ENCODE data around the gene PLD4.
A peak's percentile ranks its signal among the peaks of the same experiment; 100 is the strongest.

The PLD4 gene

DNA sequence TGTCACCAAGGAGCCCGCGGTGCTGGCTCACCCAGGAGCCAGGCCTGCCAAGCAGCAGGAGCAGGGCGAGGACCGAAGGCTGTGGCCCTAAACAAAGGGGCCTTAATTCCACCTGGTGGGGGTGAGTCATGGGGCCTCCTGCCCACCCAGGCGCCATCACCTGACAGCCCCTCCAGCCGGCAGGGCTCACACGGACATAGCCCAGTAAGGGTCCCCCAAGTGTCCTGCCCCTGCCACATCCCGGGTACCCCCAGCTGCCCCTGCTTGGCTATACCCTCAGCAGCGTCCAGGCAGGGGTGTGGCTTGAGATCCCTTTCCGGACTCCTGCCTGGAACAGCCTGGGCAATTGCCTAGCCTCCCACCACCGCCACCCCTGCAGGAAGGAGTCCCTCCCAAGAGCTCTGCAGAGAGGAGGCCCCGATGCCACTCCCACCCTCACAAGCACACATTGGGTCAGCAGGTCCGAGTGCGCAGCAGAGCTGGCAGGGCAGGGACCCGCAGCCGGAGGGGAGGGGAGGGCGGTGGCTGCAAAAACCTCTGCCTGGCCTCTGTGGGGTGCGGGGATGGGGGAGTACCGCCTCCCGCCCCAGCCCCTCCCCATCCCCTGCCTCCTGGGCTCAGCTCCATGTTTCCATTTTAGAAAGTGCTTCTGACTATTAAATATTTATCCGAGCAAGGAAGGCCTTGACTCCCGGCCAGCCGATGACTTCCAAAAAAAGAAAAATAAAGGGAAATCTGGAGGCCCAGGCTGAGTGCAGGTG is 48.9 kb downstream of the PLD4 start:
- no peak overlapping the region for H3K9ac ChIP-seq (ENCODE audit: insufficient read length)
- no peak for DNase-seq (ENCODE audit: low read depth, low spot score)
- TF ChIP-seq EZH2 (IDR thresholded peaks at IDR 0.05) (no peak), FOXP2 (optimal IDR thresholded peaks at IDR 0.05; ENCODE audit: control extremely low read depth, extremely low read length, insufficient read depth) (no peak), POLR2AphosphoS5 (IDR thresholded peaks at IDR 0.05; ENCODE audit: borderline replicate concordance, low read depth, low read length) (no peak)
- H3K27ac ChIP-seq: no peak overlapping the region
- no peaks in the 10 kb centered on the region for H3K36me3 ChIP-seq (ENCODE audit: insufficient read depth, low read length)
- no peaks in the 10 kb centered on the region for H3K9me3 ChIP-seq (ENCODE audit: low read depth, low read length)
- no peak overlapping the region for H3K4me3 ChIP-seq

DNA sequence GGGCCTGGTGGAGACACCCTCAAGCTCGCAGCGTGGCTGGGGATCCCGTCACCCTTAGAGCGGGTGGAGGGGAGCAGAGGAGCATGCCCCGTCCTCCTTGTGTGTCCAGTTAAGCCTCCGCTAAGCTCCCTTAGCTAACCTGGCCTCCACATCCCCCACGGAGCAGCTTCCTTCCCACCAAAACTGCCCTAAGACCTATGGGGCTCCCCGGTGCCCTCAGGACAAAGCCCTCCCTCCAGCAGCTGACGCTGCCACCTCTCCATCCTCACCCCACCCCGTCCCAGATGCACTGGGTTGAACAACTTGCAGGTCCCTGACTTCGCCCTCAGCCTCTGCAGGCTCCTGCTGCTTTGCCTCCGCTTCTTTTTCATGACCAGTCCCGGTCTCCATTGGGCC is 49.5 kb downstream of the PLD4 start:
- TF ChIP-seq FOXP2 (optimal IDR thresholded peaks at IDR 0.05; ENCODE audit: control extremely low read depth, extremely low read length, insufficient read depth) (no peak), EZH2 (IDR thresholded peaks at IDR 0.05) (no peak), POLR2AphosphoS5 (IDR thresholded peaks at IDR 0.05; ENCODE audit: borderline replicate concordance, low read depth, low read length) (no peak)
- no peak overlapping the region for H3K4me3 ChIP-seq
- DNase-seq (ENCODE audit: low read depth, low spot score): no peak
- no peaks in the 10 kb centered on the region for H3K9me3 ChIP-seq (ENCODE audit: low read depth, low read length)
- no peak overlapping the region for H3K9ac ChIP-seq (ENCODE audit: insufficient read length)
- H3K36me3 ChIP-seq (ENCODE audit: insufficient read depth, low read length): no peaks in the 10 kb centered on the region
- H3K27ac ChIP-seq: no peak overlapping the region

- H3K9ac ChIP-seq (ENCODE audit: insufficient read length): no peak overlapping the region
- H3K36me3 ChIP-seq (ENCODE audit: insufficient read depth, low read length): no peaks in the 10 kb centered on the region
Measured at GRCh38 chr14:104974665-104975390, 50.1 kb downstream of the PLD4 start.

DNA sequence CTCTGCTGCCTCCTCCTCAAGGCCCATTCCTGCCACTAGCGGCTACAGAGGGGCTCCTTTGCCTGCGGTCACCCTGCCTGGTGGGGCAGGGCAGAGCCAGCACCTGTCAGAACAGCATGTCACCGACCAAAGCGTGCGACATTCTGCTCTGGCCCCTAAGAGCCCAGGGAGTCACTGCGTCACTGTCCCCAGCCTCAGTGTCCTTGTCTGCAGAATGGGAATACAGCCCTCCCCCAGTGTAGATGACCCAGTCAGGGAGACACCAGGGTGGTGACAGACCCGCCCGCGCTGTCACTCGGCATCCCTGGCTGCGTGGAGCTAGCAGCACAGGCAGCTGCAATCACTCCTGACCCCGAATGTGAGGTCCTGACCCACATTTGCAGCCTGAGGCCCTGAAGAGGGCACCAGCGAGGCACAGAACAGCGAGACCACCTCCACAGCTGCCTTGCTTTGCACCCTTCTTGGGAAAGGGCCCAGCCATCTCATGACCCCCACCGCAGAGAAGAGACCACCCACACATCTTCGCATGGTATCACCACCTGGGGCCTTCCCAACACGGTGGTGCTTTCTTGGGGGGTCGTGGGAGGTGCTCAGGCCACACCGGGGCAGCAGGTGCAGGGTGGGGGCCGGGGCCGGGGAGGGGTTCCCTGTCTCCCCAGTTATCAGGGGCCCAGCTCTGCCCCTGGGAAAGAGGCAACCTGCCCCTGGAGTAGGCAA is 51.0 kb downstream of the PLD4 start:
- Histone ChIP-seq H3K9ac (ENCODE audit: insufficient read length) (no peak overlapping the region), H3K4me3 (no peak overlapping the region)
- no peak for DNase-seq (ENCODE audit: low read depth, low spot score)

More at GRCh38 chr14:104974665-104975390, 50.1 kb downstream of the PLD4 start:
- Histone ChIP-seq H3K27ac (no peak overlapping the region), H3K9me3 (ENCODE audit: low read depth, low read length) (no peaks in the 10 kb centered on the region), H3K4me3 (no peak overlapping the region)
- DNase-seq (ENCODE audit: low read depth, low spot score): no peak
- TF ChIP-seq EZH2 (IDR thresholded peaks at IDR 0.05): no peak
- TF ChIP-seq POLR2AphosphoS5 (IDR thresholded peaks at IDR 0.05; ENCODE audit: borderline replicate concordance, low read depth, low read length): no peak
- TF ChIP-seq FOXP2 (optimal IDR thresholded peaks at IDR 0.05; ENCODE audit: control extremely low read depth, extremely low read length, insufficient read depth): no peak

GRCh38 chr14:104976198-104977007 is 51.7 kb downstream of the PLD4 start:
- TF ChIP-seq FOXP2 (optimal IDR thresholded peaks at IDR 0.05; ENCODE audit: control extremely low read depth, extremely low read length, insufficient read depth) (no peak), EZH2 (IDR thresholded peaks at IDR 0.05) (no peak), POLR2AphosphoS5 (IDR thresholded peaks at IDR 0.05; ENCODE audit: borderline replicate concordance, low read depth, low read length) (no peak)
- Histone ChIP-seq H3K36me3 (ENCODE audit: insufficient read depth, low read length) (no peaks in the 10 kb centered on the region), H3K9ac (ENCODE audit: insufficient read length) (no peak overlapping the region), H3K27ac (no peak overlapping the region), H3K4me3 (no peak overlapping the region), H3K9me3 (ENCODE audit: low read depth, low read length) (no peaks in the 10 kb centered on the region)
- no peak for DNase-seq (ENCODE audit: low read depth, low spot score)

More for the DNA sequence above, 51.0 kb downstream of the PLD4 start:
- Histone ChIP-seq H3K36me3 (ENCODE audit: insufficient read depth, low read length) (no peaks in the 10 kb centered on the region), H3K9me3 (ENCODE audit: low read depth, low read length) (no peaks in the 10 kb centered on the region), H3K27ac (no peak overlapping the region)
- no peak for TF ChIP-seq POLR2AphosphoS5 (IDR thresholded peaks at IDR 0.05; ENCODE audit: borderline replicate concordance, low read depth, low read length)
- TF ChIP-seq EZH2 (IDR thresholded peaks at IDR 0.05): no peak
- TF ChIP-seq FOXP2 (optimal IDR thresholded peaks at IDR 0.05; ENCODE audit: control extremely low read depth, extremely low read length, insufficient read depth): no peak

- DNase-seq (ENCODE audit: low read depth, low spot score): no peak
- no peak overlapping the region for H3K27ac ChIP-seq
- no peak overlapping the region for H3K9ac ChIP-seq (ENCODE audit: insufficient read length)
- no peaks in the 10 kb centered on the region for H3K36me3 ChIP-seq (ENCODE audit: insufficient read depth, low read length)
- no peaks in the 10 kb centered on the region for H3K9me3 ChIP-seq (ENCODE audit: low read depth, low read length)
- no peak for TF ChIP-seq EZH2 (IDR thresholded peaks at IDR 0.05)
- TF ChIP-seq POLR2AphosphoS5 (IDR thresholded peaks at IDR 0.05; ENCODE audit: borderline replicate concordance, low read depth, low read length): no peak
- no peak for TF ChIP-seq FOXP2 (optimal IDR thresholded peaks at IDR 0.05; ENCODE audit: control extremely low read depth, extremely low read length, insufficient read depth)
- H3K4me3 ChIP-seq: peak overlapping the region; percentile 76
Measured at GRCh38 chr14:104977008-104977680, 52.5 kb downstream of the PLD4 start.

All from SK-N-MC (cell line).